Testis (tissue), 2 donors: Measurements from ENCODE around the gene CD164L2.

Experiments
- POLR2A ChIP-seq: fragments of 450-650 bp; IDR thresholded peaks from one replicate; pipeline ENCODE4 v1.6.1; 2017; ENCODE audit warnings: antibody characterized with exemption, mild to moderate bottlenecking, moderate library complexity
- TF ChIP-seq, protein P1 (sequence below), 3 experiments: fragments of 450-650 bp in 2 of 3; fragments of 200-600 bp in 1 of 3; sonication (generic) in 1 of 3; IDR thresholded peaks; one replicate each; pipeline ENCODE4 v1.5.1; 2016 to 2019; ENCODE audit warnings: antibody characterized with exemption in 3 of 3, mild to moderate bottlenecking in 2 of 3, moderate library complexity in 1 of 3

DNA sequence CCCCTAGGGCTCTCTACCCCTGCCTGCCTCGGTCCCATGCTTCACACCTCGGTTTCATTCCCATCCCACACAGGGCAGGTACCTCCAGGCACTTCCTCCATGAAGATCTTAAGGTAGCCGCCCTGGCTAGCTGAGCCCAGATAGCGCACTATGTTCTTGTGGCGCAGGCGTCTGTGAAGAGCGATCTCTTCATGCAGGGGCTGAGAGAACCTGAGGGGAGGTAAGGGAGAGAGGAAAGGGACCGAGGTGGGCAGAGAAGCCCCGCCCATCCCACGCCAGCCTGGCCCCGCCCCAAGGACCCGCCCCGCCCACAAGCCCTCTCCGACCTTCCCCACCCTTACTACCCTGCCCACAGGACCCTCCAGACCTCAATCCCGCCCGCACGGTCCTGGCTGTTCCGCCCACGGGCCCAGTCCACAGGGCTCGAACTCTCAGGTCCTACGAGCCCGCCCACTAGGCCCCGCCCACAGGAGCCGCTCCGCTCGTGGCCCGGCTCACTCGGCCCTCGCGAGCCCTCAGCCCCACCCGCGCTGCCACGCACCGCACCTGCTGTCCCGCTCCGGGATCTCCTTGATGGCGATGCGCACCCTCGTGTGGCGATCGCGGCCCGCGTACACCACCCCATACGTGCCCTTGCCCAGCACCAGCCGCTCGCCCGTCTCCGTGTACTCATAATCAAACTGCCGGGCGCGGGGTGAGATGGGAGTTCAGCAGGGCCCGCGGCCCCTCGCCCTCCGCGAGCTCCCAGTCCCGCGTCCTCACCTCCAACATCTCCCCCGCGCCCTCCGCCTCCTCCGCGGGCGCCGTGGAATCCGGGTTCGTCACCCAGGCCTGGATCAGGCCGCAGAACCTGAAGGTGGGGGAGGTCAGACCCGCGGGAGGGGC lies 22.7 kb downstream of the CD164L2 start:
- TF ChIP-seq, protein P1, sequence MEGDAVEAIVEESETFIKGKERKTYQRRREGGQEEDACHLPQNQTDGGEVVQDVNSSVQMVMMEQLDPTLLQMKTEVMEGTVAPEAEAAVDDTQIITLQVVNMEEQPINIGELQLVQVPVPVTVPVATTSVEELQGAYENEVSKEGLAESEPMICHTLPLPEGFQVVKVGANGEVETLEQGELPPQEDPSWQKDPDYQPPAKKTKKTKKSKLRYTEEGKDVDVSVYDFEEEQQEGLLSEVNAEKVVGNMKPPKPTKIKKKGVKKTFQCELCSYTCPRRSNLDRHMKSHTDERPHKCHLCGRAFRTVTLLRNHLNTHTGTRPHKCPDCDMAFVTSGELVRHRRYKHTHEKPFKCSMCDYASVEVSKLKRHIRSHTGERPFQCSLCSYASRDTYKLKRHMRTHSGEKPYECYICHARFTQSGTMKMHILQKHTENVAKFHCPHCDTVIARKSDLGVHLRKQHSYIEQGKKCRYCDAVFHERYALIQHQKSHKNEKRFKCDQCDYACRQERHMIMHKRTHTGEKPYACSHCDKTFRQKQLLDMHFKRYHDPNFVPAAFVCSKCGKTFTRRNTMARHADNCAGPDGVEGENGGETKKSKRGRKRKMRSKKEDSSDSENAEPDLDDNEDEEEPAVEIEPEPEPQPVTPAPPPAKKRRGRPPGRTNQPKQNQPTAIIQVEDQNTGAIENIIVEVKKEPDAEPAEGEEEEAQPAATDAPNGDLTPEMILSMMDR (IDR thresholded peaks at IDR 0.05) = no peak
- TF ChIP-seq POLR2A = no peak
